HCT116 (cell line): ENCODE results near the gene PPP2R2D. TPM values are rescaled to one million over a fixed set of nuclear protein-coding genes. Genes with fewer than 3 reads are reported as not detected.

Experiments
- ATAC-seq: fragments of 200-7000 bp; cut with Tn5 transposase; 2 replicates; pipeline ENCODE4 v1.9.1; 2020; ENCODE audit warnings: mild to moderate bottlenecking, moderate library complexity
- BruUV-seq: library from RNA; stranded (reverse); fragments of 400-500 nt; replicated peaks from 2 replicates; lab custom pipeline; 2021; lab: Mats Ljungman, UMichigan
- CTCF ChIA-PET: fragments of 300-600 bp; sonication (Branson Sonifier 250); formaldehyde crosslinking; loops from one replicate; lab custom pipeline; 2021; ENCODE audit warnings: antibody characterized with exemption; lab: Charles Lee
- POLR2A ChIA-PET: fragments of 300-600, 350-600 bp; sonication (Branson Sonifier 250); formaldehyde crosslinking; loops from one replicate; lab custom pipeline; 2021; ENCODE audit warnings: antibody characterized with exemption; lab: Charles Lee
- RAD21 ChIA-PET, 2 experiments: fragments of 300-600 bp; sonication (Branson Sonifier 250); formaldehyde crosslinking; loops; one replicate each; lab custom pipeline; 2023; ENCODE audit warnings: low total read pairs in 2 of 2; ENCODE audit not compliant: uncharacterized antibody in 2 of 2, unreplicated experiment in 2 of 2, low non-redundant PET in 1 of 2; lab: Charles Lee
- DNase-seq: peaks from one replicate; pipeline ENCODE4 v3.0.0-alpha.2; 2010; ENCODE audit warnings: low read depth, low spot score
- H2AFZ ChIP-seq: fragments of 200-600 bp; shearing (Covaris generic), sonication (generic); 2 replicates; pipeline ENCODE4 v1.6.1; 2017; ENCODE audit warnings: low read depth, mixed run types, mixed read lengths, antibody characterized with exemption, low read length; ENCODE audit not compliant: poor library complexity, severe bottlenecking
- H3K27ac ChIP-seq: 2 replicates; pipeline ENCODE4 v1.5.1; 2012; ENCODE audit warnings: low read depth, low read length
- H3K27me3 ChIP-seq: fragments of 200-600 bp; sonication (generic); 2 replicates; pipeline ENCODE4 v1.6.1; 2016; ENCODE audit warnings: mixed run types, low read length, mixed read lengths; ENCODE audit not compliant: insufficient read depth
- H3K36me3 ChIP-seq, 2 experiments: fragments of 200-500 bp in 1 of 2; fragments of 200-600 bp in 1 of 2; sonication (Bioruptor generic) in 1 of 2; sonication (generic) in 1 of 2; 2 replicates each; pipeline versions ENCODE4 v1.5.1 to v1.6.1; 2014 to 2016; ENCODE audit warnings: low read length in 2 of 2, inconsistent platforms in 1 of 2, mixed read lengths in 1 of 2, mixed run types in 1 of 2; ENCODE audit not compliant: insufficient read depth in 2 of 2, control insufficient read depth in 1 of 2
- H3K4me1 ChIP-seq, 2 experiments: fragments of 200-600 bp in 1 of 2; sonication (generic) in 1 of 2; 2 replicates each; pipeline versions ENCODE4 v1.5.1 to v1.6.1; 2012 to 2017; ENCODE audit warnings: low read length in 2 of 2, inconsistent platforms in 1 of 2, mild to moderate bottlenecking in 1 of 2, mixed read lengths in 1 of 2, mixed run types in 1 of 2, moderate library complexity in 1 of 2; ENCODE audit not compliant: insufficient read depth in 2 of 2, control insufficient read depth in 1 of 2
- H3K4me2 ChIP-seq: fragments of 200-600 bp; sonication (generic); 2 replicates; pipeline ENCODE4 v1.6.1; 2017; ENCODE audit warnings: mixed run types, low read length, mixed read lengths
- H3K4me3 ChIP-seq, 2 experiments: fragments of 200-600 bp in 1 of 2; sonication (generic) in 1 of 2; replicated peaks in 1 of 2; 2 replicates each; pipeline ENCODE4 v1.5.1; 2011 to 2016; ENCODE audit warnings: low read length in 2 of 2, control low read depth in 1 of 2, low read depth in 1 of 2, mild to moderate bottlenecking in 1 of 2, mixed read lengths in 1 of 2, mixed run types in 1 of 2
- H3K79me2 ChIP-seq: fragments of 200-600 bp; sonication (generic); 2 replicates; pipeline ENCODE4 v1.6.1; 2017; ENCODE audit warnings: mild to moderate bottlenecking, mixed run types, low read length, moderate library complexity, mixed read lengths; ENCODE audit not compliant: insufficient read depth
- H3K9ac ChIP-seq: fragments of 200-600 bp; sonication (generic); 2 replicates; pipeline ENCODE4 v1.6.1; 2016; ENCODE audit warnings: low read length, mixed read lengths
- H3K9me2 ChIP-seq: fragments of 200-600 bp; sonication (generic), shearing (Covaris generic); 2 replicates; pipeline ENCODE4 v1.6.1; 2017; ENCODE audit warnings: mixed run types, mild to moderate bottlenecking, moderate library complexity; ENCODE audit not compliant: insufficient read depth
- H3K9me3 ChIP-seq, 2 experiments: fragments of 200-500 bp in 1 of 2; fragments of 200-600 bp in 1 of 2; sonication (Bioruptor generic) in 1 of 2; sonication (generic) in 1 of 2; 2 replicates each; pipeline ENCODE4 v1.6.1; 2014 to 2017; ENCODE audit warnings: low read length in 2 of 2, mixed read lengths in 2 of 2, inconsistent platforms in 1 of 2, low read depth in 1 of 2, mild to moderate bottlenecking in 1 of 2, mixed run types in 1 of 2, moderate library complexity in 1 of 2; ENCODE audit not compliant: control insufficient read depth in 1 of 2, insufficient read depth in 1 of 2
- H4K20me1 ChIP-seq: fragments of 200-600 bp; sonication (generic), shearing (Covaris generic); 2 replicates; pipeline ENCODE4 v1.6.1; 2017; ENCODE audit warnings: mixed run types, mild to moderate bottlenecking, moderate library complexity; ENCODE audit not compliant: insufficient read depth
- ATF3 ChIP-seq: IDR thresholded peaks from 2 replicates; pipeline ENCODE4 v1.6.1; 2012
- CBX3 ChIP-seq: IDR thresholded peaks from 2 replicates; pipeline ENCODE4 v1.6.1; 2012; ENCODE audit warnings: low read depth
- CEBPB ChIP-seq: IDR thresholded peaks from 2 replicates; pipeline ENCODE4 v1.6.1; 2012; ENCODE audit warnings: low read depth
- CTCF ChIP-seq, 3 experiments: fragments of 200-600 bp in 1 of 3; sonication (generic) in 1 of 3; IDR thresholded peaks in 2 of 3; conservative IDR thresholded peaks in 1 of 3; 2 replicates each; pipeline ENCODE4 v1.5.1; 2012 to 2017; ENCODE audit warnings: low read depth in 2 of 3, low read length in 2 of 3, antibody characterized with exemption in 1 of 3, borderline replicate concordance in 1 of 3, control low read depth in 1 of 3, mild to moderate bottlenecking in 1 of 3, mixed read lengths in 1 of 3, mixed run types in 1 of 3, moderate library complexity in 1 of 3; ENCODE audit not compliant: insufficient read depth in 1 of 3
- ELF1 ChIP-seq: IDR thresholded peaks from 2 replicates; pipeline ENCODE4 v1.6.1; 2012; ENCODE audit warnings: low read depth, borderline replicate concordance
- EZH2 ChIP-seq: fragments of 200-600 bp; sonication (generic); IDR thresholded peaks from 2 replicates; pipeline ENCODE4 v1.6.1; 2017; ENCODE audit warnings: antibody characterized with exemption, mixed run types
- FOSL1 ChIP-seq: IDR thresholded peaks from 2 replicates; pipeline ENCODE4 v1.6.1; 2012; ENCODE audit warnings: low read depth
- JUND ChIP-seq: IDR thresholded peaks from 2 replicates; pipeline ENCODE4 v1.6.1; 2012
- MAX ChIP-seq: IDR thresholded peaks from 2 replicates; pipeline ENCODE4 v1.6.1; 2012
- POLR2AphosphoS5 ChIP-seq: IDR thresholded peaks from 2 replicates; pipeline ENCODE4 v1.6.1; 2011; ENCODE audit warnings: mild to moderate bottlenecking, low read depth, low read length, moderate library complexity
- SIN3A ChIP-seq: IDR thresholded peaks from 2 replicates; pipeline ENCODE4 v1.6.1; 2012; ENCODE audit warnings: low read depth
- SP1 ChIP-seq: IDR thresholded peaks from 2 replicates; pipeline ENCODE4 v1.6.1; 2012; ENCODE audit warnings: low read depth
- SRF ChIP-seq: IDR thresholded peaks from 2 replicates; pipeline ENCODE4 v1.6.1; 2012; ENCODE audit warnings: low read depth
- TCF7L2 ChIP-seq: IDR thresholded peaks from 2 replicates; pipeline ENCODE4 v1.7.0; 2011; ENCODE audit warnings: borderline replicate concordance, inconsistent platforms; ENCODE audit not compliant: insufficient read depth, insufficient read length; ENCODE audit errors: extremely low read depth
- YY1 ChIP-seq: IDR thresholded peaks from 2 replicates; pipeline ENCODE4 v1.6.1; 2011; ENCODE audit warnings: low read length, low read depth, moderate library complexity, mild to moderate bottlenecking; ENCODE audit not compliant: insufficient replicate concordance; ENCODE audit errors: extremely low read depth
- ZBTB33 ChIP-seq: IDR thresholded peaks from 2 replicates; pipeline ENCODE4 v1.6.1; 2011; ENCODE audit warnings: mild to moderate bottlenecking, low read length, moderate library complexity; ENCODE audit not compliant: insufficient replicate concordance; ENCODE audit errors: extremely low read depth
- ZFX ChIP-seq: fragments of 450-650 bp; IDR thresholded peaks from 2 replicates; pipeline ENCODE4 v1.6.1; 2017
- ZNF274 ChIP-seq: fragments of 200-500 bp; sonication (Bioruptor generic); IDR thresholded peaks from 2 replicates; pipeline ENCODE4 v1.6.1; 2014; ENCODE audit warnings: mild to moderate bottlenecking, low read depth, low read length, inconsistent platforms
- intact Hi-C: fragments of 100-400 bp; cut with micrococcal nuclease; formaldehyde crosslinking; loops from 2 replicates; pipeline ENCODE4 v1.10.0; 2022
- total RNA-seq: library from RNA; stranded (reverse); gene quantifications from one replicate; pipeline ENCODE4 v1.2.1, GENCODE V29; 2021; ENCODE audit not compliant: unreplicated experiment

PPP2R2D gene
- total RNA-seq, 1 experiment from 2014 or later, result 18.1 TPM

GRCh38 chr10:131948501-131948900, 47.7 kb downstream of the PPP2R2D start (continued):
- no peak for TF ChIP-seq ZBTB33
- TF ChIP-seq CTCF (IDR thresholded peaks at IDR 0.05 in 2 of 3, conservative IDR thresholded peaks at IDR 0.05 in 1 of 3; ENCODE audit: borderline replicate concordance in 1 of 3, insufficient read depth in 1 of 3, low read depth in 2 of 3, low read length in 2 of 3), result no peak
- TF ChIP-seq MAX, result no peak
- no peak for TF ChIP-seq ATF3
- TF ChIP-seq ELF1, result no peak
- no peak for TF ChIP-seq SIN3A

GRCh38 chr10:131949041-131949862, 48.4 kb downstream of the PPP2R2D start:
- intact Hi-C loops, result no loop called here
- H3K79me2 ChIP-seq, result no peaks in the 10 kb centered on the region
- no peaks in the 10 kb centered on the region for H3K9me2 ChIP-seq
- H3K4me1 ChIP-seq, result peaks cover 0 to 10% of the 10 kb centered on the region in 2 experiments; a peak in 2 of 4 replicates
- H2AFZ ChIP-seq, result no peak overlapping the region
- RAD21 ChIA-PET, result no interaction called here
- CTCF ChIA-PET, result no interaction called here
- no peak overlapping the region for H3K9ac ChIP-seq
- no TSS peak for BruUV-seq
- ATAC-seq (no peak), DNase-seq (no peak)
- no peaks in the 10 kb centered on the region for H4K20me1 ChIP-seq
- POLR2A ChIA-PET, result no interaction called here
- no peaks in the 10 kb centered on the region for H3K27me3 ChIP-seq
- H3K27ac ChIP-seq, result no peak overlapping the region
- peaks cover 0 to 3% of the 10 kb centered on the region in 2 experiments; a peak in 1 of 4 replicates for H3K36me3 ChIP-seq
- H3K9me3 ChIP-seq, result no peaks in the 10 kb centered on the region
- no peak overlapping the region for H3K4me3 ChIP-seq
- no peak overlapping the region for H3K4me2 ChIP-seq
- TF ChIP-seq FOSL1 (no peak), ZNF274 (no peak), TCF7L2 (no peak), POLR2AphosphoS5 (no peak), ZFX (no peak), JUND (no peak), CTCF (IDR thresholded peaks at IDR 0.05 in 2 of 3, conservative IDR thresholded peaks at IDR 0.05 in 1 of 3; ENCODE audit: borderline replicate concordance in 1 of 3, insufficient read depth in 1 of 3, low read depth in 2 of 3, low read length in 2 of 3) (no peak), SP1 (no peak), ELF1 (no peak), CBX3 (no peak), YY1 (no peak), EZH2 (no peak), SRF (no peak), CEBPB (no peak)
